GM23248 (cell line): ENCODE results near the gene NT5C.

Experiments used
- EZH2 ChIP-seq: fragments of 200-600 bp; sonication (generic); IDR thresholded peaks from 2 replicates; pipeline ENCODE4 v1.6.1; 2018; ENCODE audit warnings: antibody characterized with exemption, mild to moderate bottlenecking; ENCODE audit not compliant: insufficient read depth, poor library complexity, severe bottlenecking
- EZH2phosphoT487 ChIP-seq: fragments of 200-600 bp; sonication (generic); IDR thresholded peaks from 2 replicates; pipeline ENCODE4 v1.6.1; 2018; ENCODE audit warnings: antibody characterized with exemption, moderate library complexity, mild to moderate bottlenecking, low read depth; ENCODE audit not compliant: insufficient read depth

DNA sequence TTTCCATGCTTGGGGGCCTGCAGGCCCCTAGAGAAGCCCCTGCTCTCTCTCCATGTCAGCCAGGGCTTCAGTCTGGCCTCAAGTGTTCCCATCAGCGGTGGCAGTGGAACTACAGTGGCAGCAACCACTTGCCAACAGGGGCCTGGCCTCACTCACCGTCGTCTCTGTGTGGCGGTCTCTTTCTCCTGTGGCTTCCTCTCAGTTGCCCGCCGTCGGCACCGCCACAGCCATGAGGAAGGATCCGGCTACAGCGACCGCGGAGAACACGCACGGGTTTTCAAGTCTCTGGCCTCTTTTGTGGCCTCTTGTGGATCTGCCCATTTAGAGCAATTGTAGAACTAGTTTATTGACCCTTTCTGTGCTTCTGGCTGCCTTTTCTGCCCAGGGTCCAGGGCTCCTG lies 13.2 kb downstream of the NT5C start:
- TF ChIP-seq EZH2 (no peak), EZH2phosphoT487 (no peak)
